ENCODE measurements around the gene UNC5C. TPM values are rescaled to one million over a fixed set of nuclear protein-coding genes. Genes with fewer than 3 reads are reported as not detected.

UNC5C gene
- total RNA-seq, 4 donors from 2014 or later: 3.3 to 21.6 (median 7.9) TPM

- TF ChIP-seq CTCF (IDR thresholded peaks at IDR 0.05): no peak
- TF ChIP-seq POLR2A (IDR thresholded peaks at IDR 0.05): no peak
- Histone ChIP-seq H3K9me3 (no peaks in the 10 kb centered on the region), H3K27ac (no peak overlapping the region), H3K36me3 (no peaks in the 10 kb centered on the region), H3K4me1 (no peaks in the 10 kb centered on the region), H3K4me3 (no peak overlapping the region), H3K27me3 (no peaks in the 10 kb centered on the region)
- DNase-seq: no peak
- intact Hi-C loops (cut with DNase I; ENCODE audit: low total_unique reads): no loop called here
These were observed 229.6 kb downstream of the UNC5C start for GRCh38 chr4:95319169-95319568.

- H3K4me3 ChIP-seq: no peak overlapping the region
- no peak overlapping the region for H3K27ac ChIP-seq
- H3K27me3 ChIP-seq: no peaks in the 10 kb centered on the region
- TF ChIP-seq POLR2A (IDR thresholded peaks at IDR 0.05): no peak
- TF ChIP-seq CTCF (IDR thresholded peaks at IDR 0.05): no peak
- intact Hi-C loops (cut with DNase I; ENCODE audit: low total_unique reads): no loop called here
- no peaks in the 10 kb centered on the region for H3K36me3 ChIP-seq
- H3K4me1 ChIP-seq: no peaks in the 10 kb centered on the region
- DNase-seq: no peak
- no peaks in the 10 kb centered on the region for H3K9me3 ChIP-seq
These were observed 230.3 kb downstream of the UNC5C start for GRCh38 chr4:95318483-95318882.

- Histone ChIP-seq H3K4me3 (no peak overlapping the region), H3K27me3 (no peaks in the 10 kb centered on the region), H3K4me1 (no peaks in the 10 kb centered on the region), H3K36me3 (no peaks in the 10 kb centered on the region), H3K27ac (no peak overlapping the region), H3K9me3 (no peaks in the 10 kb centered on the region)
- DNase-seq: no peak
- TF ChIP-seq CTCF (IDR thresholded peaks at IDR 0.05) (no peak), POLR2A (IDR thresholded peaks at IDR 0.05) (no peak)
- intact Hi-C loops (cut with DNase I; ENCODE audit: low total_unique reads): no loop called here
These were observed 230.7 kb downstream of the UNC5C start for GRCh38 chr4:95318044-95318443.

GRCh38 chr4:95317085-95317793 is 231.5 kb downstream of the UNC5C start:
- intact Hi-C loops (cut with DNase I; ENCODE audit: low total_unique reads): no loop called here
- no peak overlapping the region for H3K27ac ChIP-seq
- no peak for DNase-seq
- H3K27me3 ChIP-seq: no peaks in the 10 kb centered on the region
- no peak for TF ChIP-seq CTCF (IDR thresholded peaks at IDR 0.05)
- TF ChIP-seq POLR2A (IDR thresholded peaks at IDR 0.05): no peak
- no peaks in the 10 kb centered on the region for H3K4me1 ChIP-seq
- no peaks in the 10 kb centered on the region for H3K36me3 ChIP-seq
- H3K9me3 ChIP-seq: no peaks in the 10 kb centered on the region
- no peak overlapping the region for H3K4me3 ChIP-seq

GRCh38 chr4:95314573-95314972 is 234.2 kb downstream of the UNC5C start:
- Histone ChIP-seq H3K4me3 (no peak overlapping the region), H3K4me1 (no peaks in the 10 kb centered on the region), H3K36me3 (no peaks in the 10 kb centered on the region), H3K27me3 (no peaks in the 10 kb centered on the region), H3K27ac (no peak overlapping the region), H3K9me3 (no peaks in the 10 kb centered on the region)
- TF ChIP-seq POLR2A (IDR thresholded peaks at IDR 0.05) (no peak), CTCF (IDR thresholded peaks at IDR 0.05) (no peak)
- DNase-seq: no peak
- intact Hi-C loops (cut with DNase I; ENCODE audit: low total_unique reads): no loop called here

Data from uterus (tissue), 4 donors.